Neuronal stem cell (in vitro differentiated cells): ENCODE measurements around the gene NRXN3.

ENCODE experiments used
- DNase-seq: peaks from one replicate; pipeline ENCODE4 v3.0.0-alpha.2; 2013; ENCODE audit warnings: low spot score
- H2AFZ ChIP-seq: one replicate; pipeline ENCODE4 v1.6.1; 2013; ENCODE audit warnings: mild to moderate bottlenecking, low read length, inconsistent platforms
- H2AK5ac ChIP-seq: 2 replicates; pipeline ENCODE4 v1.6.1; 2013; ENCODE audit warnings: low read depth, mild to moderate bottlenecking, inconsistent platforms, low read length, moderate library complexity, mixed read lengths
- H2BK120ac ChIP-seq: 2 replicates; pipeline ENCODE4 v1.6.1; 2013; ENCODE audit warnings: low read depth, mild to moderate bottlenecking, inconsistent platforms, low read length, moderate library complexity, mixed read lengths
- H2BK12ac ChIP-seq: one replicate; pipeline ENCODE4 v1.6.1; 2013; ENCODE audit warnings: low read length, inconsistent platforms
- H2BK15ac ChIP-seq: 2 replicates; pipeline ENCODE4 v1.6.1; 2013; ENCODE audit warnings: mild to moderate bottlenecking, low read length, inconsistent platforms, mixed read lengths
- H2BK5ac ChIP-seq: one replicate; pipeline ENCODE4 v1.6.1; 2013; ENCODE audit warnings: inconsistent platforms, mild to moderate bottlenecking, low read length, moderate library complexity
- H3K14ac ChIP-seq: one replicate; pipeline ENCODE4 v1.6.1; 2013; ENCODE audit warnings: low read length, inconsistent platforms
- H3K18ac ChIP-seq: 2 replicates; pipeline ENCODE4 v1.6.1; 2013; ENCODE audit warnings: low read length, inconsistent platforms
- H3K23ac ChIP-seq: 2 replicates; pipeline ENCODE4 v1.6.1; 2013; ENCODE audit warnings: low read depth, mild to moderate bottlenecking, mixed read lengths, low read length, inconsistent platforms; ENCODE audit not compliant: poor library complexity
- H3K27ac ChIP-seq: replicated peaks from 3 replicates; pipeline ENCODE4 v1.5.1; 2013; ENCODE audit warnings: low read length, inconsistent platforms
- H3K27me3 ChIP-seq, 3 experiments: 2 replicates each; pipeline ENCODE4 v1.6.1; 2013; ENCODE audit warnings: low read length in 3 of 3, mild to moderate bottlenecking in 2 of 3, inconsistent platforms in 1 of 3, low read depth in 1 of 3, mixed read lengths in 1 of 3, moderate library complexity in 1 of 3; ENCODE audit not compliant: control insufficient read depth in 3 of 3, insufficient read depth in 3 of 3
- H3K36me3 ChIP-seq, 2 donors: replicated peaks in 1 of 2; 2 replicates each; pipeline ENCODE4 v1.6.1; 2013; ENCODE audit warnings: low read length in 2 of 2; ENCODE audit not compliant: control insufficient read depth in 2 of 2, insufficient read depth in 2 of 2
- H3K4ac ChIP-seq: 2 replicates; pipeline ENCODE4 v1.6.1; 2013; ENCODE audit warnings: inconsistent platforms, mild to moderate bottlenecking, low read length, moderate library complexity
- H3K4me1 ChIP-seq, 2 donors: 1 replicate in 1 of 2; 2 replicates in 1 of 2; pipeline ENCODE4 v1.6.1; 2013; ENCODE audit warnings: low read length in 2 of 2, low read depth in 1 of 2; ENCODE audit not compliant: control insufficient read depth in 2 of 2, insufficient read depth in 1 of 2
- H3K4me2 ChIP-seq: one replicate; pipeline ENCODE4 v1.6.1; 2013; ENCODE audit warnings: mild to moderate bottlenecking, low read length, inconsistent platforms; ENCODE audit not compliant: insufficient read depth, poor library complexity, severe bottlenecking
- H3K4me3 ChIP-seq, 2 donors: 2 replicates each; pipeline ENCODE4 v1.5.1; 2013; ENCODE audit warnings: low read length in 2 of 2, mild to moderate bottlenecking in 2 of 2, inconsistent platforms in 1 of 2, moderate library complexity in 1 of 2
- H3K79me1 ChIP-seq: one replicate; pipeline ENCODE4 v1.6.1; 2013; ENCODE audit warnings: low read depth, mild to moderate bottlenecking, inconsistent platforms, low read length, moderate library complexity
- H3K9ac ChIP-seq: one replicate; pipeline ENCODE4 v1.6.1; 2013; ENCODE audit warnings: mild to moderate bottlenecking, low read depth, low read length, inconsistent platforms; ENCODE audit not compliant: poor library complexity
- H3K9me3 ChIP-seq, 2 donors: replicated peaks in 1 of 2; 2 replicates each; pipeline versions ENCODE3 to v1.6.1; 2013; ENCODE audit warnings: low read length in 2 of 2, mild to moderate bottlenecking in 2 of 2, inconsistent platforms in 1 of 2, low read depth in 1 of 2, mixed read lengths in 1 of 2, moderate library complexity in 1 of 2; ENCODE audit not compliant: control insufficient read depth in 2 of 2, insufficient read depth in 1 of 2
- H4K8ac ChIP-seq: one replicate; pipeline ENCODE4 v1.6.1; 2013; ENCODE audit warnings: low read depth, mild to moderate bottlenecking, inconsistent platforms, low read length, moderate library complexity
- H4K91ac ChIP-seq: one replicate; pipeline ENCODE4 v1.6.1; 2013; ENCODE audit warnings: low read length, low read depth, mild to moderate bottlenecking, inconsistent platforms; ENCODE audit not compliant: poor library complexity
- WGBS, 2 donors: extraction: QIAGEN DNeasy Blood & Tissue Kit; methylation state at CpG; one replicate each; pipeline ENCODE4 v1.1.7; 2013; ENCODE audit warnings: missing lambda C conversion rate in 2 of 2, mixed read lengths in 1 of 2; ENCODE audit not compliant: insufficient read length in 2 of 2, insufficient replicate concordance in 1 of 2; ENCODE audit errors: extremely low coverage in 2 of 2; 5-methylcytosine and 5-hydroxymethylcytosine counted together

NRXN3 gene

DNA sequence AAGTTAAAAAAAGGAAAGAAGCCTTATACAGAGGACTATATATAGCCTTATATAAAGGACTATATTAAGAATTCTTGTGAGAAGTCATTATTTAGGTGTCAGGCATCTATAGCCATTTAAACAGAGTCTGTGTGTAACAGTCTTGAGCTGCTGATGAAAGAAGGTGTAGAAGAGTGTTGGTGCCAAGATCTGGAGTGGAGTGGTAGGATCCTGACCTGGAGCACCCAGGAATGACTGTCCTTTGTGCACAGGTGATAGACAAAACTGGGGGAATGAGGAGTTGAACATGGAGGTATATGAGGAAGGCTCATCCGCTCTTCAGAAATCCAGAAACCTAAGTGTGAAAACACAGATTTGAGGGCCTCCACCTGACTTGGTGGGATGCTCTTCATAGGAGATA is 747.3 kb downstream of the NRXN3 start:
- Histone ChIP-seq H3K79me1 (no peaks in the 10 kb centered on the region), H4K8ac (no peak overlapping the region)
- no CpG with 5 or more reads among the region's 1 CpG for WGBS, 2 donors

DNA sequence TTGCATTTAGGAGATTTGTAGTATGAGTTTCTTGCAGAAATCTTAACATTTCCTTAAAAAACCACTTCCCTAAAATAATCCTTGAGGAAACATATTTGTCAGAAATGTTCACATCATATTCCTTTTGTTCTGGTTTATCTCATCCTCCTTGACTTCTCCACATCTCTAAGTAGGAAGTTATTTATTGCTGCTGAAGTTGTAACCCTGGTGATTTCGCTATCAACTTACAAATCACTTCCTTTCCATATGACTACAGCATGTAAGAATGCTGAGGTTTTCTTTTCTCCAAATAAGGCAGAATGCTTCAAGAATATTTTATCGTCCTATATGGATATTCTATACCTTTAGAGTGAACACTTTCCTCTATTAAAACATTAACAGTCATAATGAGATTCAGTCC is 751.7 kb downstream of the NRXN3 start:
- Histone ChIP-seq H2BK5ac (no peak overlapping the region), H2BK120ac (no peak overlapping the region), H3K14ac (no peak overlapping the region), H3K9ac (no peak overlapping the region), H3K27ac (no peak overlapping the region), H2BK12ac (no peak overlapping the region), H3K79me1 (no peaks in the 10 kb centered on the region), H4K8ac (no peak overlapping the region), H3K4ac (no peak overlapping the region), H3K23ac (no peak overlapping the region), H4K91ac (no peak overlapping the region), H2AK5ac (no peak overlapping the region), H3K4me1 (no peaks in the 10 kb centered on the region), H2BK15ac (no peak overlapping the region), H3K4me3 (no peak overlapping the region), H3K9me3 (no peaks in the 10 kb centered on the region), H3K27me3 (no peaks in the 10 kb centered on the region), H3K18ac (no peak overlapping the region), H3K4me2 (no peak overlapping the region), H3K36me3 (no peaks in the 10 kb centered on the region), H2AFZ (no peak overlapping the region)
- no peak for DNase-seq
- WGBS, 2 donors: no CpG with 5 or more reads among the region's 2 CpGs

More for the DNA sequence above, 747.3 kb downstream of the NRXN3 start:
- Histone ChIP-seq H3K4me2 (no peak overlapping the region), H3K4me3 (no peak overlapping the region), H3K27me3 (no peaks in the 10 kb centered on the region), H3K18ac (no peak overlapping the region), H2BK120ac (no peak overlapping the region), H2AK5ac (no peak overlapping the region), H2BK5ac (no peak overlapping the region), H2BK12ac (no peak overlapping the region), H3K14ac (no peak overlapping the region), H2BK15ac (no peak overlapping the region), H3K9ac (no peak overlapping the region), H3K9me3 (no peaks in the 10 kb centered on the region), H3K36me3 (no peaks in the 10 kb centered on the region), H2AFZ (no peak overlapping the region), H3K4ac (no peak overlapping the region), H4K91ac (no peak overlapping the region), H3K27ac (no peak overlapping the region), H3K4me1 (no peaks in the 10 kb centered on the region), H3K23ac (no peak overlapping the region)
- no peak for DNase-seq

DNA sequence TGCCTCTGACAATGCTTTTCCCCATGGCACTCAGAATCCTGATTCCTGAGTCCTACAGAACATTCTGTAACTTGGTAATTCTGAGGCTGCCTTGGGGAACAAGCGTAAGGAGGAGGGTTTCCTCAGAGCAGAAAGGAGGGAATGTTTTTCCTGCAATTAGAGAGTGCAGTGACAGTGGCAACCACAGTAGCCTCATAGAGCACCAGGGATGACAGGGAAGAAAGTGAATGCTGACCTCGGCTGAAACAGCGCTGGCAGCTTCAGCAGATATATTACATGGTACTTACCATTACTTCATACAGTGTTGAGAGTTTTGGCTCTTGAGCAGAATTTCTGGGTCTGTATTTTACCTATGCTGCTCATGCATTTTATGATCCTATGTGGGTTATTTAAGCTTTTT is 757.1 kb downstream of the NRXN3 start:
- H4K8ac ChIP-seq: no peak overlapping the region
- no peak overlapping the region for H2BK120ac ChIP-seq
- no peak overlapping the region for H2AFZ ChIP-seq
- no CpG with 5 or more reads among the region's 3 CpGs for WGBS, 2 donors
- no peak overlapping the region for H2AK5ac ChIP-seq
- H3K9ac ChIP-seq: no peak overlapping the region
- H2BK12ac ChIP-seq: no peak overlapping the region
- H3K4me3 ChIP-seq: no peak overlapping the region
- H4K91ac ChIP-seq: no peak overlapping the region
- H2BK5ac ChIP-seq: no peak overlapping the region
- DNase-seq: no peak
- H3K4ac ChIP-seq: no peak overlapping the region
- H3K18ac ChIP-seq: no peak overlapping the region
- no peaks in the 10 kb centered on the region for H3K36me3 ChIP-seq
- no peak overlapping the region for H3K4me2 ChIP-seq
- H2BK15ac ChIP-seq: no peak overlapping the region
- H3K23ac ChIP-seq: no peak overlapping the region
- H3K14ac ChIP-seq: no peak overlapping the region
- H3K27me3 ChIP-seq: no peaks in the 10 kb centered on the region
- no peaks in the 10 kb centered on the region for H3K9me3 ChIP-seq
- H3K79me1 ChIP-seq: no peaks in the 10 kb centered on the region
- no peaks in the 10 kb centered on the region for H3K4me1 ChIP-seq
- H3K27ac ChIP-seq: no peak overlapping the region

DNA sequence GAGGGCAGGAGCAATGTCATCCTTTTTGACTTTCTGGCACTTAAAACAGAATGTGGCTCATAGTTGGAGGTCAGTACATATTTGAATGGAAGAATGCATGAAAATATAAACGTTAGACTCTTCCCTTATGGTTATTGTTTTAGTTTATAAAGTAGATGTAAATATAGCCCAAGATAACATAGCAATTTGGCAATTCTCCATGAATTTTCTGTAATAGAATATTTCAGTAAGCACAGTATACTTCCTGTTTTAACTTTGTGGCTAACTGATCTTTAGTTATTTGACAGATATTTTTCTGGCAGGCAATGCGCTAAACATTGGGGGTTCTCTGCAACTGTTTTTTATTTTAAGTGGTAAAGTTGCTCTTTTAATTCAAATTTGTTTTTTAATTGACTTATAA is 763.0 kb downstream of the NRXN3 start:
- no peak overlapping the region for H3K23ac ChIP-seq
- H3K9me3 ChIP-seq: no peaks in the 10 kb centered on the region
- DNase-seq: no peak
- no peak overlapping the region for H2AK5ac ChIP-seq
- H3K18ac ChIP-seq: no peak overlapping the region
- H3K14ac ChIP-seq: no peak overlapping the region
- H2BK12ac ChIP-seq: no peak overlapping the region
- no peak overlapping the region for H3K4me3 ChIP-seq
- no peak overlapping the region for H2AFZ ChIP-seq
- H3K9ac ChIP-seq: no peak overlapping the region
- H4K8ac ChIP-seq: no peak overlapping the region
- H3K79me1 ChIP-seq: no peaks in the 10 kb centered on the region
- no peak overlapping the region for H2BK5ac ChIP-seq
- H3K27ac ChIP-seq: no peak overlapping the region
- H4K91ac ChIP-seq: no peak overlapping the region
- H3K4me2 ChIP-seq: no peak overlapping the region
- H2BK120ac ChIP-seq: no peak overlapping the region
- no peaks in the 10 kb centered on the region for H3K4me1 ChIP-seq
- H3K4ac ChIP-seq: no peak overlapping the region
- no peaks in the 10 kb centered on the region for H3K27me3 ChIP-seq
- no peak overlapping the region for H2BK15ac ChIP-seq
- WGBS, 2 donors: no CpG with 5 or more reads among the region's 2 CpGs
- no peaks in the 10 kb centered on the region for H3K36me3 ChIP-seq
